HG03135 (cell line): ENCODE results near the gene SOCS6.
"Not testable (repeated sequence)": the region's sequence is repeated elsewhere in the genome, so short reads cannot be mapped to it uniquely, and the experiment has no call there.

Source experiments
- ATAC-seq: cut with Tn5 transposase; IDR thresholded peaks from one replicate; pipeline ENCODE4 v1.9.1; 2021; ENCODE audit warnings: mild to moderate bottlenecking, moderate library complexity; ENCODE audit not compliant: unreplicated experiment

Gene SOCS6

GRCh38 chr18:70354771-70355170 lies 65.9 kb downstream of the SOCS6 start:
- ATAC-seq = no peak

DNA sequence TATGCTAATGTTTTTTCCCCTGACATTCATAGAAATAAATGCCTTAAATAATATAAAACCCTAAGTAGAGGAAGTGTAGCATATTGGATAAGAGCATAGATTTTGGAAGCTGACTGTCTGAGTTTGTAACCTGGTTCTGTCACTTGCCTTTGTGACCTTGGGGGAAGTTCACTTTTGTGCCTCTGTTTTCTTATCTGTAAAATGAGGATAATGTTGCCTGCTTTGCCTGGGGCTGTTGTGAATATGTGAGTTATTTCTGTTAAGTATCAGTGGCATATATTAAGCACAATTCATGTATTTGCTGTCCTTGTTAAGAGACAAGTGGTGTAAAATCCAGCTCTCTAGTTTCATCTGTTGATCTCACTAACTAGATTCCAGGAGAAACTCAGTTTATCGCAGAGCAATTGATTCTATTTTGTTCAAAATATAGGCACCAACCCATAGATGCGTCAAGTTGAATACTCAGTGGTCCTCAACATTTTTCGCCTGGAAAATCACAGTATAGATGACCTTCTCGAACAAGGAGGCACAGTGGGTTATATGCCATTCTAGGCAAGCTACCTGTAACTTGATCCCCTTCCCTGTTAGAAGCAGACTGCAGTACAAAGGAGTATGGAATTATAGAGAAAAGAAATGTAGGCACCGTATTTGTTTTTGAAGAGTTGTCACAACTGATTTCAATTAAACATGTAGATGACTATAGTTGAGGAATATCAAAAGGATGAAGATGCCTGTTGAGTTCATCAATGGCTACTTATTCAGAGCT lies 67.0 kb downstream of the SOCS6 start:
- ATAC-seq = no peak

GRCh38 chr18:70358105-70358406 lies 69.2 kb downstream of the SOCS6 start:
- ATAC-seq = not testable (repeated sequence)

DNA sequence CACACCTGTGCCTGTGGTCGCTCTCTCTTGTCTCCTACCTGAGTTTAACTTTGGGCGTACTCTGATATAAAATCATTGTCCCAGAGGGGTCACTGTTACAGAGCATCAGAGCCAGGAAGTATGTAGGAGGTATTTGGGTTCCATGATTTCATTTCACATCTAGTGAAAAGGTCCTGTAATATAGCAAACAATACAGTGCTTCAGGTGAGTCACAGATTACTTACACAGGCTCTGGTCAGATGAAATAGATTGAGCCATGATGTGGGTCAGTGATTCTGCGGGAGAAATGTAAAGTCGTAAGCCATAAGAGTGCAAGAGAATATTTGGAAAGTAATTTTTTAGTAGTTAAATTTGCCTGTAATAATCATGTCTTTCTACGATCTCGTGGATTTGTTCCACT lies 70.2 kb downstream of the SOCS6 start:
- no peak for ATAC-seq

DNA sequence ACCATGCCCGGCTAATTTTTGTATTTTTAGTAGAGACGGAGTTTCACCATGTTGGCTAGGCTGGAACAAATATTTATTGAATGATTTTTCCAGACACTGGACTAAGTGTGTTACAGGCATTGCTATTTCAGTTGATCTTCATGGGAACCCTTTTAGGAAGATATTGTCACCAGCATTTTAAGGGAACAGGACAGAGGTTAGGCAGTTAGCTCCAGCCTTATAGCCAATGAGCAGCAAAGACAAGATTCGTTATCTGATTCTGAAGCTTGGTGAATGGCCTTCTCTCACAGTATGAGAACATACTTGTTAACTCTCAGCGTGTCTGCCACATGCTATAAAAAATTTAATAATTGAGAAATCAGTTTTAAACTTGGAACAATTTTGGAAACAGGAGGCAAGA lies 73.4 kb downstream of the SOCS6 start:
- ATAC-seq = no peak

DNA sequence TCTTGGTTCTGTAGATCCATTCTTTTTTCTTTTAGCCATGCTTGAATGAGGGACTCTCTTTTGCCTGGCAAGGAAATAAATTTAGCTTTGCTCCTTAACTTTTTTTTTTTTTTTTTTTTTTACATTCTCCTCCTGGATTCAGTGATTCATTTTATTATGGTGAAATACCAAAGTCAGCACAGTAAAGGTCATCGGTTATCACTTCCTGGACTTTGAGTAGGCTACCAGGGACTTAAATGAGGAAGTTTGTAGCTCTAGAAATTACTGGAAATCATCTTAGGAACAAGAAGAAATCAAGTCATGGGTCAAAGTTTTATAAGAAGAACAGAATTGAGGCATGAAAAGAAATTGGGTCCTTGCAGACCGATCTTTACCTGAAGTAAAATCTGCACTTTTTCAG lies 75.0 kb downstream of the SOCS6 start:
- ATAC-seq = no peak

DNA sequence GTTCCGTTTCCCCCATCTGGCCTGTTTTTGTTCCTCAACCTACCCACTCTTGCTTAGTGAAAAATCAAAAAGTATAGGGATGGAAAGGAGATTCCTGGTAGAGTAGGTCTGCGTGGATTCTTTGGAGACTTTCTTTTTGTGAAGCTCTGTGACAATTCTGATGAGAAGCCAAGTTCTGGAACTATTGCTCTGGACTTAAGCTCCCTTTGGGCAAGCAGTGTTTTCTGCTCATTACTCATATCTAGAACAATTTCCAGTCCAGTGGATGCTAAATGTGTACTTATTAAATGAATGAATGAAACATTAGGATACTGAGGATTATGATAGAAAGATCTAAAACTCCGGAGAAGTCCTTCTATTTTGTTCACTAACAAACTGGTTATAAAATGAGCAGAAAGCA lies 76.5 kb downstream of the SOCS6 start:
- no peak for ATAC-seq

DNA sequence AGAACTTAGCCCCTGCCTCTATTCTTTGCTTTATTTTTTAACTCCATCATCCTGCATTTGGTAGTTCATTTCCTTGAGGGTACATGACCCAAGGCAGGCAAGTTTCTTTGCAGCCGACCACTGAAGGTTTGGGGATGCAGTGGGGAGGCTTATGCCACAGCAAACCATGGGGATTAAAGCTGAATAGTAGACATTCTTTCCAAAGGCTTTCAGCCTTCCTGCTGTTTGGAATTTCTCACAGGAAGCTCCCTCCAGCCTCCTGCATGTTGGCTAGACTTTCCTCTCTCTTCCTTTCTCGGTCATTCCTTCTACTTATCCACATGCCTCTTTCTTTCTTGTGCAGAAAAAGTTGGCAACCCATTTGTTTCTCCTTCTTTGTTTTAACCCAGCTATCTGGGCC lies 77.3 kb downstream of the SOCS6 start:
- no peak for ATAC-seq

- ATAC-seq = no peak
These were observed 77.8 kb downstream of the SOCS6 start for GRCh38 chr18:70366670-70367069.

DNA sequence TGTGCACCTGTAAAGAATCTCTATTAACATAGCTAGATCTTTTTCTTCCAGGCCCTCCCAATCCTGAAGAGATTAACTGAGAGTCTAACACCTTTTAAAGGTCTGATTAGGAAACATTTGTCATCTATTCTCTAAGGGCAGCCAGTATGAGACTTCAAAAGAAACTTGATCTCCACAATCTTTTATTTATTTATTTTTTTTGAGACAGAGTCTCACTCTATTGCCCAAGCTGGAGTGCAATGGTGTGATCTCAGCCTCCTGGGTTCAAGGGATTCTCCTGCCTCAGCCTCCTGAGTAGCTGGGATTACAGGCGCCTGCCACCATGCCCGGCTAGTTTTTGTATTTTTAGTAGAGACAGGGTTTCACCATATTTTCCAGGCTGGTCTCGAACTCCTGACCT lies 78.5 kb downstream of the SOCS6 start:
- not testable (repeated sequence) for ATAC-seq

DNA sequence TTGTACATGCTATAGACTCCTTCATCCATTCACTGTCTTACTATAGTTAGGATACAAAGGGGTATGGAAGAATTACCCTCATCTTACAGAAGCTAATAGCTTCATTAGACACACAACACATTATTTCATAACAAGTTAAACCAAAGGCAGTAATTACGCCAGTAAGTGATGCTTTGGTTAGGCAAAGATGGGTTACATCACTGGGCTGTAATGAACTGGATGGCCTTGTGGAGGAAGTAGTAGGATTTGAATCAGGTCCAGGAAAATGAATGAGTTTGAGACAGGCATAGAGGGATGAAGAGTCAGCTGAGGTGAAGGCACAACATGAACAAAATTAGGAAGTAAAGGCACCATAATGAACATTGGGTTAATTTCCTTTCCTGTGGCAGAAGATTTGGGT lies 80.1 kb downstream of the SOCS6 start:
- no peak for ATAC-seq

DNA sequence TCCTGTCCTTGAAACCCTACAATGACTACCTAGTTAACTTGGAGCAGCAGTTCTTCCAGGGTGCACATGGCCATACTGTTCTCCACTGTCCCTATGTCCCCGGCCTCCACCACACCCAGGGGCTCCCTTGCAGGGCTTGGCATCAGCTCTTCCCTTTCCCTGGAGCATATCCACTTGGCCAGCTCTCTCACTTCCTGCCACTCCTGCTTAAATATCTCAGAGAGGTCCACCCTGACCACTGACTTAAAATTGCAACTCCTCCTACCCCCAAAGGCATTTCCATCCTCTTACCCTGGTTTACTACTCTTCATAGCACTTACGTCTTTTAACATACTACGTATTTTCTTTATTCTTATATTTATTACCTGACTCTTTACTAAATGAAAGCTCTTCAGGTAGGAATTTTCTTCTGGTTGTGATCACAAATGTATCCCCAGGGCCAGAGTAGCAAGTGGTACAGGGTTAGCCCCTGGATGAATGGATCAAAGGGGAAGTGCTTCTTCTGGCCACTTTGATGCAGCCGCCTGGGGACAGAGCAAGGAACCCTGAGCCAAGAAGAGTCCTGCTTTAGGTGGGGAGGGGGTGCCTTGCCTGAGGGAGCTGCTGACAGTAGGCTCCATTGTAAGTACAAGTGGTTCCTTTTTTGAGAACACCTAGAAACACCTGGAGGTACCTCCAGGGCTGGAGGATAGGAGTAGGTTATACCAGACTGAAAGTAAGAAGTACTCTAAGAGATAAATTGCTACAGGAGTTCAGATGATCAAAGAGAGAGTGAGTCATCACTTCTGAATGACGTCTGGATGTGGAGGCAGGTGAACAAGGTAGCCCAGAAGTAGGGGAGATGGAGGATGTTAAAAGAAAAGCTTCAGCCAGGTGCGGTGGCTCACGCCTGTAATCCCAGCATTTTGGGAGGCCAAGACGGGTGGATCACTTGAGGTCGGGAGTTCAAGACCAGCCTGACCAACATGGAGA lies 82.2 kb downstream of the SOCS6 start:
- ATAC-seq = no peak

DNA sequence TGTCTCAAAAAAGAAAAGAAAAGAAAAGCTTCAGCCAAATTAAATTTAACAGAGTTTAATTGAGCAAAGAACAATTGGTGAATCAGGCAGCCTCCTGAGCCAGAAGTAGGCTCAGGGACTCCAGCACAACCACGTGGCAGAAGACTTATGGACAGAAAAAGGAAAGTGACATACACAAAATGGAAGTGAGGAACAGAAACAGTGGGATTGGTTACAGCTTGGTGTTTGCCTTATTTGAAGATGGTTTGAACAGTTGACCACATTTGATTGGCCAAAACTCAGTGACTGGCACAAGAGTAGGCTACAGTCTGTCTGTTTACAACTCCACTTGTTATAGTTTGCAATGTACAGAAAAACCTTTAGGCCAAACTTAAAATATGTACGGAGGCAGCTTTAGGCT lies 83.1 kb downstream of the SOCS6 start:
- ATAC-seq = no peak

DNA sequence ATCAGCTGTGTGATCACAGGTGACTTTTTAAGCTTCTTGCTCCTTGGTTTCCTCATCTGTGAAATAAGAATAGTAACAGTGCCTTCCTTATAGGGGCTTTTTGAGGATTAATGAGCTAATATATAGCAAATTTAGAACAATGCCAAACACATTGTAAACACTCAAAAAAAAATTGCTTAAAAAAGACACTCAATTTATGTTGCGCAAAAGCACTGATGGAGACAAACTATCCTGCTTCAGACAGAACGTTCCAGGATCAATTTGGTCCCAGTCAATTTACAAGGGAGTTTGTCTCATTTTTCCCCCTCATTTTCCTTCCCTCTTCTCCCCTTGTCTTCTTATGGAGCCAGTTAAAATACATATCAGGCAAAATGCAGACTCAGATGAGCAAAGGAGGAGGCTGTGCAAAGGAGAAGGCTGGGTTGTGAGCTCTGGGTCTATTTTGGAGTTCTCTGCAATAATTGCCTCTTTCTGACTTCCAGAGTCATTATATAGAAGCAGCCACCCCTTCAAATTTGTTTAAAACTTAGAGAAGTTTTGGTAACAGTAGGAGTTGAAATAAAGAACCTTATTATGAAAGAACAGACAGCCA lies 83.7 kb downstream of the SOCS6 start:
- ATAC-seq = no peak

- ATAC-seq = no peak
These were observed 84.2 kb downstream of the SOCS6 start for GRCh38 chr18:70373042-70373519.

GRCh38 chr18:70374154-70374553 lies 85.3 kb downstream of the SOCS6 start:
- ATAC-seq = no peak

DNA sequence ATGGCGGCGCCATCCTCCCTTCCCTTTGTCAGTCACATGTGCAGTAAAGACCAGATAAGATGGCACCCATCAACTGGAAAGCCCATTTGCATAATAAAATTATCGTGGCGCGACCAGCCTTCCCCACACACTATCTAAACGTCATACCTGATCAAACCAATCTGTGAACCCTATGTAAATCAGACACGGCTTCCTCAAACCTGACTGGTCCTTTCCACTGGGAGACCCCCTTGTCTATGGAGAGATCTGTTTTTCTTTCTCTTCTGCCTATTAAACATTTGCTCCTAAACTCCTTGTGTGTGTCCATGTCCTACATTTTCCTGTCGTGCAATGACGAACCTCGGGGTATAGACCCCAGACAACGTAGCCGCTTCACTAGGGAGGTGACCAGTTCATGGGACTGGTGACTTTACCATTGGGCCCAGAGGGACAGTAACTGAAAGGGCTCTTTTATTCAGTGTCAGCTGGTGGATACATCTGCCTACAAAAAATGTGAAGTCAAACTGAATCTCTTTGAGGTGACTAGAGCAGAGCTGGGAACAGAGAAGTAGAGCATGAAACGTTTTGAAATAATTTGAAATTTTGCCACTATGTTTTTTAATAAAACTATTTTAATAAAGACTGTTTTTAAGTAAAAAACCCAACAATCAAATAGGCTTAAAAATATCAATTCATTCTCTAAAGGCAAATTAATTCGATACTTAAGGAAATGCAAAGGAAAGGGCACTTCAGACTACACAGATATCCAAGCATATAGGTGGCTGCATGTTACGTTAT lies 87.5 kb downstream of the SOCS6 start:
- no peak for ATAC-seq

- ATAC-seq = no peak
These were observed 88.0 kb downstream of the SOCS6 start for GRCh38 chr18:70376914-70377258.

- no peak for ATAC-seq
These were observed 88.5 kb downstream of the SOCS6 start for GRCh38 chr18:70377317-70377799.

- ATAC-seq = no peak
These were observed 89.2 kb downstream of the SOCS6 start for GRCh38 chr18:70377857-70378701.
